ENCODE measurements around the gene SNX27. TPM values are rescaled to one million over a fixed set of nuclear protein-coding genes. Genes with fewer than 3 reads are reported as not detected.

The SNX27 gene
- total RNA-seq, 3 donors from 2014 or later (not counting 1 experiment from before 2014, with no cell fraction given): 17.8 to 25.0 (median 23.7) TPM

- no peak overlapping the region for H3K4me3 ChIP-seq (ENCODE audit: low read length)
- no peaks in the 10 kb centered on the region for H3K4me1 ChIP-seq (ENCODE audit: control insufficient read depth, insufficient read depth, low read length)
- H3K4me1 Mint-ChIP-seq: no peaks in the 10 kb centered on the region
- no peaks in the 10 kb centered on the region for H3K36me3 Mint-ChIP-seq
- H3K9me3 Mint-ChIP-seq: no peaks in the 10 kb centered on the region
- no peak overlapping the region for H3K27ac ChIP-seq (ENCODE audit: low read length)
- ATAC-seq (no peak), DNase-seq (no peak)
- no peak overlapping the region for H3K4me3 Mint-ChIP-seq
- no peak for TF ChIP-seq CTCF (IDR thresholded peaks at IDR 0.05)
- intact Hi-C loops (cut with micrococcal nuclease): no loop called here
- H3K9me3 ChIP-seq (ENCODE audit: control insufficient read depth, insufficient read depth, low read length): no peaks in the 10 kb centered on the region
- H3K27ac Mint-ChIP-seq: no peak overlapping the region
- no peaks in the 10 kb centered on the region for H3K36me3 ChIP-seq (ENCODE audit: control insufficient read depth, insufficient read depth, low read length)
- H3K27me3 Mint-ChIP-seq (ENCODE audit: low read depth in 2 of 2): no peaks in the 10 kb centered on the region
- 89% methylated on average over 12 of the region's 12 CpGs for WGBS (ENCODE audit: insufficient coverage)
- no peaks in the 10 kb centered on the region for H3K27me3 ChIP-seq (ENCODE audit: control insufficient read depth, insufficient read depth, low read length)
These were observed 37.0 kb upstream of the SNX27 start for GRCh38 chr1:151574575-151575529.

GRCh38 chr1:151577173-151577572 is 34.7 kb upstream of the SNX27 start:
- H3K9me3 Mint-ChIP-seq: no peaks in the 10 kb centered on the region
- Histone ChIP-seq H3K4me3 (ENCODE audit: low read length) (no peak overlapping the region), H3K9me3 (ENCODE audit: control insufficient read depth, insufficient read depth, low read length) (no peaks in the 10 kb centered on the region), H3K4me1 (ENCODE audit: control insufficient read depth, insufficient read depth, low read length) (no peaks in the 10 kb centered on the region), H3K36me3 (ENCODE audit: control insufficient read depth, insufficient read depth, low read length) (no peaks in the 10 kb centered on the region), H3K27ac (ENCODE audit: low read length) (no peak overlapping the region), H3K27me3 (ENCODE audit: control insufficient read depth, insufficient read depth, low read length) (no peaks in the 10 kb centered on the region)
- no peak for TF ChIP-seq CTCF (IDR thresholded peaks at IDR 0.05)
- WGBS (ENCODE audit: insufficient coverage): 60% methylated on average over 1 of the region's 2 CpGs
- H3K27ac Mint-ChIP-seq: no peak overlapping the region
- ATAC-seq (no peak), DNase-seq (no peak)
- H3K27me3 Mint-ChIP-seq (ENCODE audit: low read depth in 2 of 2): no peaks in the 10 kb centered on the region
- no peaks in the 10 kb centered on the region for H3K4me1 Mint-ChIP-seq
- H3K4me3 Mint-ChIP-seq: no peak overlapping the region
- no peaks in the 10 kb centered on the region for H3K36me3 Mint-ChIP-seq
- intact Hi-C loops (cut with micrococcal nuclease): no loop called here

GRCh38 chr1:151578941-151579340 is 32.9 kb upstream of the SNX27 start:
- Mint-ChIP-seq H3K4me1 (no peaks in the 10 kb centered on the region), H3K27me3 (ENCODE audit: low read depth in 2 of 2) (no peaks in the 10 kb centered on the region), H3K9me3 (no peaks in the 10 kb centered on the region), H3K4me3 (no peak overlapping the region), H3K36me3 (no peaks in the 10 kb centered on the region), H3K27ac (no peak overlapping the region)
- no peak overlapping the region for H3K4me3 ChIP-seq (ENCODE audit: low read length)
- no CpG with 5 or more reads among the region's 1 CpG for WGBS (ENCODE audit: insufficient coverage)
- intact Hi-C loops (cut with micrococcal nuclease): no loop called here
- ATAC-seq (no peak), DNase-seq (no peak)
- no peaks in the 10 kb centered on the region for H3K36me3 ChIP-seq (ENCODE audit: control insufficient read depth, insufficient read depth, low read length)
- no peaks in the 10 kb centered on the region for H3K9me3 ChIP-seq (ENCODE audit: control insufficient read depth, insufficient read depth, low read length)
- H3K27me3 ChIP-seq (ENCODE audit: control insufficient read depth, insufficient read depth, low read length): no peaks in the 10 kb centered on the region
- H3K27ac ChIP-seq (ENCODE audit: low read length): no peak overlapping the region
- no peak for TF ChIP-seq CTCF (IDR thresholded peaks at IDR 0.05)
- no peaks in the 10 kb centered on the region for H3K4me1 ChIP-seq (ENCODE audit: control insufficient read depth, insufficient read depth, low read length)

Data from natural killer cell (primary cell).